ENCODE results near the gene EDEM3. TPM values are rescaled to one million over a fixed set of nuclear protein-coding genes. Genes with fewer than 3 reads are reported as not detected.

Gene EDEM3
- total and polyA plus RNA-seq, 9 of the 15 experiments (the other 6 are each of a cell fraction or from before 2014, with no cell fraction given): 15.8 to 46.6 (median 28.0) TPM

DNA sequence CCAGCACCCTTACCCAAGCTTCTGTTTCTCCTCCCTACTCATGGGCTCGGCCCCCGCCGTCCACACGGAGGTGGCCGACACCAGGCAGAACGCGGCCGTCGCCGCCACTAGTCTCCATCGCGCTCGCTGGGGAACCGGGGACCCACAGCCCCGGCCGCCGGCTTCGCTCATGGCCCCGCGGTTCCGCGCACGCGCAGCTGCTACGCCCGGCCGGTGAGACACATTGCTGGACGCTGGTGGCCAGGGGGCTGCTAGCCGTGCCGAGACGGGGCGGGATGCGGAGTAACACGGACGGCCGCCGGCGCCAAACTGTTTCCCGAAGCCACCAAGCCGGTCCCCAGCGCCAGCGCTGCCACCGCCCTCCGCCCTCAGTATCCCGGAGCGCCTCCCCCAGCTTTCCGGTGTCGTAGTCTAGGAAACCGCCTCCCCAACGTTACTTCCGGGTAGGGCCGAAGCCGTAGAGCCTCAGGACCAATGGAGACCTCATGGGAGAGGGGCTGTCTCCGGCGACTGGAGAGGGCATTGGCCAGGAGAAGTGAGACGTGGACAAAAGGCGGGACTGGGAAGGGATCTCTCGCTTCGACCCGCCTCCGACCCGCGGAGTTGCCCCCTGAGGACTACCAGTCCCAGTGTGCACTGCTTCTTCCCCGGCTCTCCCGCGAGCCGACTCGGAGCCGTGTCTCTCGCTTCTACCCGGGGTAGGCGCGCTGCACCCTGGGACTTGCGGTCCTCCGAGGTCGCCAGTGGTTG lies at the start of gene EDEM3 (continued):
- TF ChIP-seq, protein P1, sequence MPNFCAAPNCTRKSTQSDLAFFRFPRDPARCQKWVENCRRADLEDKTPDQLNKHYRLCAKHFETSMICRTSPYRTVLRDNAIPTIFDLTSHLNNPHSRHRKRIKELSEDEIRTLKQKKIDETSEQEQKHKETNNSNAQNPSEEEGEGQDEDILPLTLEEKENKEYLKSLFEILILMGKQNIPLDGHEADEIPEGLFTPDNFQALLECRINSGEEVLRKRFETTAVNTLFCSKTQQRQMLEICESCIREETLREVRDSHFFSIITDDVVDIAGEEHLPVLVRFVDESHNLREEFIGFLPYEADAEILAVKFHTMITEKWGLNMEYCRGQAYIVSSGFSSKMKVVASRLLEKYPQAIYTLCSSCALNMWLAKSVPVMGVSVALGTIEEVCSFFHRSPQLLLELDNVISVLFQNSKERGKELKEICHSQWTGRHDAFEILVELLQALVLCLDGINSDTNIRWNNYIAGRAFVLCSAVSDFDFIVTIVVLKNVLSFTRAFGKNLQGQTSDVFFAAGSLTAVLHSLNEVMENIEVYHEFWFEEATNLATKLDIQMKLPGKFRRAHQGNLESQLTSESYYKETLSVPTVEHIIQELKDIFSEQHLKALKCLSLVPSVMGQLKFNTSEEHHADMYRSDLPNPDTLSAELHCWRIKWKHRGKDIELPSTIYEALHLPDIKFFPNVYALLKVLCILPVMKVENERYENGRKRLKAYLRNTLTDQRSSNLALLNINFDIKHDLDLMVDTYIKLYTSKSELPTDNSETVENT (CRISPR knock-in tag; IDR thresholded peaks at IDR 0.05): peak; percentile 92
- TF ChIP-seq ATF7 (IDR thresholded peaks at IDR 0.05): peak; percentile 84; the same call in 1 of the 2 replicates
- peak; percentile 42 for TF ChIP-seq PRPF4 (IDR thresholded peaks at IDR 0.05; ENCODE audit: insufficient read depth, low read depth, low read length, poor library complexity, severe bottlenecking)
- peak; percentile 88 for TF ChIP-seq TBP (optimal IDR thresholded peaks at IDR 0.05; ENCODE audit: low read depth, low read length)
- no peak for TF ChIP-seq NR4A1 (CRISPR knock-in tag; IDR thresholded peaks at IDR 0.05)
- 0 out of 2 replicates have a peak, but pooled peaks have one; percentile 13 for TF ChIP-seq NR4A1 (tag; IDR thresholded peaks at IDR 0.05)
- TF ChIP-seq RHOXF2B (CRISPR knock-in tag; conservative IDR thresholded peaks at IDR 0.05): 0 out of 2 replicates have a peak, but pooled peaks have one; percentile 31
- TF ChIP-seq ZNF224 (CRISPR knock-in tag; IDR thresholded peaks at IDR 0.05): no peak
- peak; percentile 65 for TF ChIP-seq PCBP1 (IDR thresholded peaks at IDR 0.05; ENCODE audit: low read depth, low read length, poor library complexity, severe bottlenecking)
- peak; percentile 88 for TF ChIP-seq SP1 (CRISPR knock-in tag; IDR thresholded peaks at IDR 0.05)
- TF ChIP-seq, protein P2, sequence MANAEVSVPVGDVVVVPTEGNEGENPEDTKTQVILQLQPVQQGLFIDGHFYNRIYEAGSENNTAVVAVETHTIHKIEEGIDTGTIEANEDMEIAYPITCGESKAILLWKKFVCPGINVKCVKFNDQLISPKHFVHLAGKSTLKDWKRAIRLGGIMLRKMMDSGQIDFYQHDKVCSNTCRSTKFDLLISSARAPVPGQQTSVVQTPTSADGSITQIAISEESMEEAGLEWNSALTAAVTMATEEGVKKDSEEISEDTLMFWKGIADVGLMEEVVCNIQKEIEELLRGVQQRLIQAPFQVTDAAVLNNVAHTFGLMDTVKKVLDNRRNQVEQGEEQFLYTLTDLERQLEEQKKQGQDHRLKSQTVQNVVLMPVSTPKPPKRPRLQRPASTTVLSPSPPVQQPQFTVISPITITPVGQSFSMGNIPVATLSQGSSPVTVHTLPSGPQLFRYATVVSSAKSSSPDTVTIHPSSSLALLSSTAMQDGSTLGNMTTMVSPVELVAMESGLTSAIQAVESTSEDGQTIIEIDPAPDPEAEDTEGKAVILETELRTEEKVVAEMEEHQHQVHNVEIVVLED (CRISPR knock-in tag; IDR thresholded peaks at IDR 0.05): peak; percentile 41; the same call in 1 of the 2 replicates
- TF ChIP-seq ZNF766 (CRISPR knock-in tag; conservative IDR thresholded peaks at IDR 0.05): 0 out of 2 replicates have a peak, but pooled peaks have one; percentile 54
- peak; percentile 40 for TF ChIP-seq CCNT2 (IDR thresholded peaks at IDR 0.05; ENCODE audit: borderline replicate concordance, extremely low read depth, insufficient read length, low read depth, low read length)
- TF ChIP-seq OTX1 (CRISPR knock-in tag; IDR thresholded peaks at IDR 0.05): no peak
- TF ChIP-seq RB1 (IDR thresholded peaks at IDR 0.05; ENCODE audit: low read depth): peak; percentile 81
- TF ChIP-seq GABPB1 (CRISPR knock-in tag; IDR thresholded peaks at IDR 0.05): peak; percentile 94
- TF ChIP-seq, protein P3, sequence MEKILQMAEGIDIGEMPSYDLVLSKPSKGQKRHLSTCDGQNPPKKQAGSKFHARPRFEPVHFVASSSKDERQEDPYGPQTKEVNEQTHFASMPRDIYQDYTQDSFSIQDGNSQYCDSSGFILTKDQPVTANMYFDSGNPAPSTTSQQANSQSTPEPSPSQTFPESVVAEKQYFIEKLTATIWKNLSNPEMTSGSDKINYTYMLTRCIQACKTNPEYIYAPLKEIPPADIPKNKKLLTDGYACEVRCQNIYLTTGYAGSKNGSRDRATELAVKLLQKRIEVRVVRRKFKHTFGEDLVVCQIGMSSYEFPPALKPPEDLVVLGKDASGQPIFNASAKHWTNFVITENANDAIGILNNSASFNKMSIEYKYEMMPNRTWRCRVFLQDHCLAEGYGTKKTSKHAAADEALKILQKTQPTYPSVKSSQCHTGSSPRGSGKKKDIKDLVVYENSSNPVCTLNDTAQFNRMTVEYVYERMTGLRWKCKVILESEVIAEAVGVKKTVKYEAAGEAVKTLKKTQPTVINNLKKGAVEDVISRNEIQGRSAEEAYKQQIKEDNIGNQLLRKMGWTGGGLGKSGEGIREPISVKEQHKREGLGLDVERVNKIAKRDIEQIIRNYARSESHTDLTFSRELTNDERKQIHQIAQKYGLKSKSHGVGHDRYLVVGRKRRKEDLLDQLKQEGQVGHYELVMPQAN (IDR thresholded peaks at IDR 0.05; ENCODE audit: borderline replicate concordance): peak; percentile 5
- TF ChIP-seq ZKSCAN1 (IDR thresholded peaks at IDR 0.05; ENCODE audit: low read depth, low read length): peak; percentile 6; the same call in 1 of the 2 replicates
- TF ChIP-seq, protein P4, sequence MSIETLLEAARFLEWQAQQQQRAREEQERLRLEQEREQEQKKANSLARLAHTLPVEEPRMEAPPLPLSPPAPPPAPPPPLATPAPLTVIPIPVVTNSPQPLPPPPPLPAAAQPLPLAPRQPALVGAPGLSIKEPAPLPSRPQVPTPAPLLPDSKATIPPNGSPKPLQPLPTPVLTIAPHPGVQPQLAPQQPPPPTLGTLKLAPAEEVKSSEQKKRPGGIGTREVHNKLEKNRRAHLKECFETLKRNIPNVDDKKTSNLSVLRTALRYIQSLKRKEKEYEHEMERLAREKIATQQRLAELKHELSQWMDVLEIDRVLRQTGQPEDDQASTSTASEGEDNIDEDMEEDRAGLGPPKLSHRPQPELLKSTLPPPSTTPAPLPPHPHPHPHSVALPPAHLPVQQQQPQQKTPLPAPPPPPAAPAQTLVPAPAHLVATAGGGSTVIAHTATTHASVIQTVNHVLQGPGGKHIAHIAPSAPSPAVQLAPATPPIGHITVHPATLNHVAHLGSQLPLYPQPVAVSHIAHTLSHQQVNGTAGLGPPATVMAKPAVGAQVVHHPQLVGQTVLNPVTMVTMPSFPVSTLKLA (conservative IDR thresholded peaks at IDR 0.05): peak in 1 of 2 experiments; percentile 67; a peak in 2 of 4 replicates
- no peak for TF ChIP-seq ZNF274 (IDR thresholded peaks at IDR 0.05; ENCODE audit: borderline replicate concordance, low read depth, low read length)

All from K562 (cell line).